OCI-LY7 (cell line): Measurements from ENCODE around the gene MRI1. TPM values are rescaled to one million over a fixed set of nuclear protein-coding genes. Genes with fewer than 3 reads are reported as not detected.

Experiments
- Bru-seq: library from RNA; stranded (reverse); fragments of 400-500 nt; gene quantifications from one replicate; lab custom pipeline; 2021; lab: Mats Ljungman, UMichigan
- BruChase-seq, 2 experiments: library from RNA; stranded (reverse); fragments of 400-500 nt; gene quantifications; one replicate each; lab custom pipeline; 2021; lab: Mats Ljungman, UMichigan
- BruUV-seq: library from RNA; stranded (reverse); fragments of 400-500 nt; replicated peaks from 2 replicates; lab custom pipeline; 2021; lab: Mats Ljungman, UMichigan
- CTCF ChIA-PET: fragments of 300-600 bp; sonication (Branson Sonifier 250); formaldehyde crosslinking; loops from one replicate; lab custom pipeline; 2022; ENCODE audit warnings: antibody characterized with exemption; ENCODE audit not compliant: unreplicated experiment; lab: Charles Lee
- POLR2A ChIA-PET: fragments of 300-600 bp; sonication (Branson Sonifier 250); formaldehyde crosslinking; loops from one replicate; lab custom pipeline; 2022; ENCODE audit warnings: antibody characterized with exemption; lab: Charles Lee
- DNase-seq: peaks from one replicate; pipeline ENCODE4 v3.0.0-alpha.2; 2015; ENCODE audit warnings: low spot score
- H2AFZ ChIP-seq: fragments of 200-600 bp; sonication (generic), shearing (Covaris generic); 2 replicates; pipeline ENCODE4 v1.6.1; 2014; ENCODE audit warnings: mild to moderate bottlenecking, antibody characterized with exemption, low read length, moderate library complexity
- H3K27ac ChIP-seq: fragments of 200-600 bp; sonication (generic); 2 replicates; pipeline ENCODE4 v1.5.1; 2014; ENCODE audit warnings: mixed run types, low read depth, mild to moderate bottlenecking, moderate library complexity, low read length, inconsistent platforms; ENCODE audit not compliant: poor library complexity, severe bottlenecking
- H3K36me3 ChIP-seq: fragments of 200-600 bp; sonication (generic); 2 replicates; pipeline ENCODE4 v1.6.1; 2014; ENCODE audit warnings: mild to moderate bottlenecking, antibody characterized with exemption, low read length, moderate library complexity, mixed read lengths; ENCODE audit not compliant: insufficient read depth
- H3K4me1 ChIP-seq: fragments of 200-600 bp; sonication (generic); 2 replicates; pipeline ENCODE4 v1.5.1; 2014; ENCODE audit warnings: mild to moderate bottlenecking, low read length; ENCODE audit not compliant: insufficient read depth, poor library complexity, severe bottlenecking
- H3K4me2 ChIP-seq: fragments of 200-600 bp; sonication (generic); 2 replicates; pipeline ENCODE4 v1.6.1; 2014; ENCODE audit warnings: mild to moderate bottlenecking, low read length
- H3K4me3 ChIP-seq: fragments of 200-600 bp; sonication (generic); 2 replicates; pipeline ENCODE4 v1.5.1; 2014; ENCODE audit warnings: mild to moderate bottlenecking, low read depth, low read length; ENCODE audit not compliant: poor library complexity, severe bottlenecking
- H3K79me2 ChIP-seq: fragments of 200-600 bp; sonication (generic); 2 replicates; pipeline ENCODE4 v1.6.1; 2016; ENCODE audit warnings: low read depth, mild to moderate bottlenecking, low read length, moderate library complexity, mixed read lengths; ENCODE audit not compliant: insufficient read depth
- H3K9me2 ChIP-seq: fragments of 200-600 bp; sonication (generic); 2 replicates; pipeline ENCODE4 v1.6.1; 2016; ENCODE audit warnings: mild to moderate bottlenecking, low read length, mixed read lengths; ENCODE audit not compliant: insufficient read depth
- H3K9me3 ChIP-seq: fragments of 200-600 bp; sonication (generic); 2 replicates; pipeline ENCODE4 v1.6.1; 2014; ENCODE audit warnings: mild to moderate bottlenecking, mixed run types, low read length, mixed read lengths
- H4K20me1 ChIP-seq: fragments of 200-600 bp; sonication (generic); 2 replicates; pipeline ENCODE4 v1.6.1; 2014; ENCODE audit warnings: mild to moderate bottlenecking, antibody characterized with exemption, low read length, moderate library complexity, mixed read lengths; ENCODE audit not compliant: insufficient read depth
- EZH2phosphoT487 ChIP-seq: fragments of 200-600 bp; sonication (generic); IDR thresholded peaks from 2 replicates; pipeline ENCODE4 v1.6.1; 2018; ENCODE audit warnings: low read depth, borderline replicate concordance, mild to moderate bottlenecking, mixed run types, antibody characterized with exemption, low read length, moderate library complexity, mixed read lengths
- intact Hi-C: fragments of 100-400 bp; cut with micrococcal nuclease; formaldehyde crosslinking; loops from one replicate; pipeline ENCODE4 v1.10.0; 2022; ENCODE audit not compliant: unreplicated experiment
- long read RNA-seq: library from polyadenylated mRNA; stranded (forward); transcript quantifications from one replicate; pipeline ENCODE4 v2.0.0, GENCODE V29; 2022
- total RNA-seq, 2 experiments: library from RNA; depleted of rRNA in 1 of 2; stranded (reverse); fragments of >200 nt in 1 of 2; shearing (Covaris generic) in 1 of 2; gene quantifications; 2 replicates each; pipeline ENCODE4 v1.2.3, GENCODE V29; 2014 to 2022
- TF ChIP-seq, protein P1 (sequence below): fragments of 200-600 bp; sonication (generic); conservative IDR thresholded peaks from 2 replicates; pipeline ENCODE4 v1.5.1; 2014; ENCODE audit warnings: mild to moderate bottlenecking, antibody characterized with exemption, low read length, moderate library complexity, mixed read lengths

The MRI1 gene
- total RNA-seq (2014; rRNA removed; shearing (Covaris generic)) (27.3 and 33.4 TPM in 2 replicates), total RNA-seq (2022) (23.4 and 27.1 TPM in 2 replicates), Bru-seq, nascent RNA (percentile 42 among the genes with signal in this experiment), BruChase-seq, experiment 1, labeled RNA remaining after a 6-hour chase (percentile 55 among the genes with signal in this experiment), BruChase-seq, experiment 2, labeled RNA remaining after a 2-hour chase (percentile 57 among the genes with signal in this experiment)
- long read RNA-seq, partial matches to known transcripts: 0 of 3 reads
- long read RNA-seq, other reads (novel, unspliced or antisense): 3 of 3 reads

GRCh38 chr19:13764101-13764807 lies at the start of gene MRI1:
MRI1 (plus strand) TSS chr19:13764522; CDS start chr19:13764589, 67 bp downstream.
- Histone ChIP-seq H3K4me1 (peaks cover 11% of the 10 kb centered on the region), H3K79me2 (no peaks in the 10 kb centered on the region), H3K4me3 (peak within 1 kb of the TSS; percentile 68), H3K27ac (no peak within 1 kb of the TSS), H3K9me2 (no peaks in the 10 kb centered on the region), H4K20me1 (no peaks in the 10 kb centered on the region), H2AFZ (no peak within 1 kb of the TSS), H3K36me3 (peaks cover 44% of the 10 kb centered on the region), H3K9me3 (no peaks in the 10 kb centered on the region), H3K4me2 (peak within 1 kb of the TSS; percentile 75)
- TF ChIP-seq EZH2phosphoT487: no peak
- TF ChIP-seq, protein P1, sequence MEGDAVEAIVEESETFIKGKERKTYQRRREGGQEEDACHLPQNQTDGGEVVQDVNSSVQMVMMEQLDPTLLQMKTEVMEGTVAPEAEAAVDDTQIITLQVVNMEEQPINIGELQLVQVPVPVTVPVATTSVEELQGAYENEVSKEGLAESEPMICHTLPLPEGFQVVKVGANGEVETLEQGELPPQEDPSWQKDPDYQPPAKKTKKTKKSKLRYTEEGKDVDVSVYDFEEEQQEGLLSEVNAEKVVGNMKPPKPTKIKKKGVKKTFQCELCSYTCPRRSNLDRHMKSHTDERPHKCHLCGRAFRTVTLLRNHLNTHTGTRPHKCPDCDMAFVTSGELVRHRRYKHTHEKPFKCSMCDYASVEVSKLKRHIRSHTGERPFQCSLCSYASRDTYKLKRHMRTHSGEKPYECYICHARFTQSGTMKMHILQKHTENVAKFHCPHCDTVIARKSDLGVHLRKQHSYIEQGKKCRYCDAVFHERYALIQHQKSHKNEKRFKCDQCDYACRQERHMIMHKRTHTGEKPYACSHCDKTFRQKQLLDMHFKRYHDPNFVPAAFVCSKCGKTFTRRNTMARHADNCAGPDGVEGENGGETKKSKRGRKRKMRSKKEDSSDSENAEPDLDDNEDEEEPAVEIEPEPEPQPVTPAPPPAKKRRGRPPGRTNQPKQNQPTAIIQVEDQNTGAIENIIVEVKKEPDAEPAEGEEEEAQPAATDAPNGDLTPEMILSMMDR: no peak
- intact Hi-C loops: no loop called here
- ChIA-PET CTCF (no interaction called here), POLR2A (interaction anchor here (0.8 to 1.5 kb wide), 3 partner anchors 10 to 32 kb away, joined by 3 to 8 read pairs (median 7); partner anchors contain the start of gene C19orf53)
- DNase-seq: peak; percentile 61
- no TSS peak for BruUV-seq

GRCh38 chr19:13717194-13717643 lies 47.1 kb upstream of the MRI1 start:
- intact Hi-C loops: no loop called here

More at GRCh38 chr19:13717194-13717643, 47.1 kb upstream of the MRI1 start:
- DNase-seq: no peak
- CTCF ChIA-PET: no interaction called here
- Histone ChIP-seq H3K79me2 (no peaks in the 10 kb centered on the region), H2AFZ (no peak overlapping the region), H3K27ac (no peak overlapping the region), H3K9me3 (no peaks in the 10 kb centered on the region), H3K4me1 (no peaks in the 10 kb centered on the region), H3K9me2 (no peaks in the 10 kb centered on the region), H3K4me3 (no peak overlapping the region), H3K36me3 (no peaks in the 10 kb centered on the region), H4K20me1 (no peaks in the 10 kb centered on the region), H3K4me2 (no peak overlapping the region)
- no TSS peak for BruUV-seq
- POLR2A ChIA-PET: no interaction called here
- TF ChIP-seq, protein P1: no peak
- TF ChIP-seq EZH2phosphoT487: no peak
